Skeletal muscle satellite cell (primary cell): ENCODE data around the gene OSBPL6.
"Not testable (repeated sequence)": the region's sequence is repeated elsewhere in the genome, so short reads cannot be mapped to it uniquely, and the experiment has no call there.

ENCODE experiments used
- H3K27me3 ChIP-seq: 2 replicates; pipeline ENCODE4 v1.7.0; 2013; ENCODE audit warnings: low read length; ENCODE audit not compliant: control insufficient read depth, insufficient read depth
- H3K36me3 ChIP-seq: 2 replicates; pipeline ENCODE4 v1.7.0; 2013; ENCODE audit warnings: mild to moderate bottlenecking, control low read depth, low read length; ENCODE audit not compliant: insufficient read depth
- H3K4me1 ChIP-seq: 2 replicates; pipeline ENCODE4 v1.7.0; 2013; ENCODE audit warnings: low read length; ENCODE audit not compliant: control insufficient read depth, insufficient read depth
- H3K4me2 ChIP-seq: 2 replicates; pipeline ENCODE4 v1.7.0; 2013; ENCODE audit warnings: mild to moderate bottlenecking, low read length
- H3K4me3 ChIP-seq: 2 replicates; pipeline ENCODE4 v1.7.0; 2013; ENCODE audit warnings: low read length
- H3K9ac ChIP-seq: 2 replicates; pipeline ENCODE4 v1.7.0; 2013; ENCODE audit warnings: mild to moderate bottlenecking, low read depth, low read length, moderate library complexity
- H3K9me3 ChIP-seq: replicated peaks from 2 replicates; pipeline ENCODE4 v1.7.0; 2013; ENCODE audit warnings: mild to moderate bottlenecking, control low read depth, low read length

The OSBPL6 gene

DNA sequence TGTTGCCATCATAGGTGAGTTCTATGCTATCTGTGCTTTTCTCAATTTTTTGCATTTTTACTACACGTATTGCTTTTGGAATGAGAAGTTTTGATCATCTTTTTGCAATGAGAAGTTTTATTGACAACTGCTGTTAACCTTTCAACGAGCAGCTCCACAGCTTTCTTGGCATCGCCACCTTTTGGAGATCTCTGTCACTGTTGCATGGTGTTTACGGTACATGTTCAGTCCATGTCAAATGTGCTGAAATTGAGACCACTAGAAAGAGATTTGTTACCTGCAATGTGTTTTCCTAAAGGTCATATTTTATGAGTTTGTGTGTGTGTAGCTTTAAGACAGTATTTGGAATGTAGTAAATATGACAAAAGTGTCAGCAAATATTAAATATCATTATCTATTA lies 120.8 kb downstream of the OSBPL6 start:
- Histone ChIP-seq H3K9me3 (no peaks in the 10 kb centered on the region), H3K36me3 (no peaks in the 10 kb centered on the region), H3K4me3 (no peak overlapping the region), H3K9ac (no peak overlapping the region), H3K4me1 (no peaks in the 10 kb centered on the region), H3K4me2 (no peak overlapping the region), H3K27me3 (no peaks in the 10 kb centered on the region)

DNA sequence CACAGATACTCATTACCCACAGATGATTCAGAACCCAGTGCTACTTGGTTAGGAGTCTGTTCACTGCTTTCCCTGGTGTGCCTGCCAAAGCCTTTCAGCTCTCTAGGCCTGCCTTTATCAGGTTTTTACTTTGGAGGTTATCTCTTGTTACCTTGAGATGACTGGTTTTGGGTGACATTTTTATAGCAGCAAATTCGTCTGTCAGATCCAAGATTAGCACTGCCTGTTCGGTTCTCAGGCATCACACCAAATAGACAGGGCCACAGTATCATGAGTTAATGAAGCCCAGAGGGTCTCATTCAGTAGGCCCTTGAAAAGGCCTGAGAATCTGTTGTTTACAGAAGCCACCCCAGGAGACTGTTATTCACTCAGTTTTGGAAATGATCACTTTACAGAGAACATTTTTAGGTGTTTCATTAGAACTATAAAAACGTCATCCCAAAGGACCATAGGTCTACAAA lies 121.2 kb downstream of the OSBPL6 start:
- Histone ChIP-seq H3K4me2 (no peak overlapping the region), H3K27me3 (no peaks in the 10 kb centered on the region), H3K9ac (no peak overlapping the region), H3K4me1 (no peaks in the 10 kb centered on the region), H3K4me3 (no peak overlapping the region), H3K9me3 (no peaks in the 10 kb centered on the region), H3K36me3 (no peaks in the 10 kb centered on the region)

DNA sequence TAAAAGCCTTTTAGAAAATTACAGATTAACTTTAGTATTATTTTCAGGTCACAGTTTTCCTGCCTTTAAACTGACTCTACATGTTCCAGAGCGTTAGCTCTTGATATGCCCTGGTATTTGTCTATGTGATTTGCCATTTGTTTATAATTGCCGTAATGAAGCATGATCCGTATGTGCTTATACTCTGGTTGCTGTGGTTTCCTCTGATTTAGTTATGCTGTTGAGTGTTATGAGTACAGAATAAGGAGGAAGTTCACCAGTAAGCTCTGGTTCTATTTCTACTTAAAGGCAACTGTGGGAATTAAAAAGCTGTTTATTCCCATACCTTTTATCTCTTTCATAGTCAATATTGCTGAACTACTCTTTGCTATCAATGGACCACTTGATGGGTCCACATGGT lies 123.5 kb downstream of the OSBPL6 start:
- H3K27me3 ChIP-seq, result no peaks in the 10 kb centered on the region
- H3K9ac ChIP-seq, result no peak overlapping the region
- H3K4me2 ChIP-seq, result no peak overlapping the region
- H3K36me3 ChIP-seq, result no peaks in the 10 kb centered on the region
- H3K9me3 ChIP-seq, result no peaks in the 10 kb centered on the region
- H3K4me1 ChIP-seq, result no peaks in the 10 kb centered on the region
- H3K4me3 ChIP-seq, result no peak overlapping the region

DNA sequence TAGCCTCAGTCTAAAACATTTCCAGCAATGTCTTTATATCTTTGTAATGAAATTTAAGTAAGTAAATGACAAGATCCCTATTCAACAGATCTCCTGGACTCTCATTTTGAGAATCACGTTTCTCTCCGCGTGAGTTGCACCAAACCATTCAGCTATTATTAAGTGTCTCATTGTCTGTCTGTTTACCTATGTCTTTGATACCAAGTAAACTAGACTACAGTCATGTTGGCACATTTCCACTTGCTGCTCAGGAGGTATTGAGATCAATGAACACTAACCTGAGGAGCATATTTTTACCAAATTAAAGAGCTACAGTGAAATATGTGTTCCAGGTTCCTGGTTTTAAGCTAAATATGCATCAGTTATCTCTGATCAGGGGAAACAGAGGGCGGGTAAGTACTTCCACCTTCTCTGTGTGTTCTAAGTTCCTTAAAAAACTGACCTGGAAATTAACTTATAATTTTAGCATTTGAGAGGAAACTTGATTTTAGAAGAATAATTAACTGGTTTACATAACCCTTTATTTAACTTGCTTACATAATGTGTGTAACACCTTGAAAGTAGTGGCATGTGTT lies 125.8 kb downstream of the OSBPL6 start:
- no peaks in the 10 kb centered on the region for H3K27me3 ChIP-seq
- H3K9ac ChIP-seq, result no peak overlapping the region
- H3K4me3 ChIP-seq, result no peak overlapping the region
- no peaks in the 10 kb centered on the region for H3K4me1 ChIP-seq
- H3K36me3 ChIP-seq, result no peaks in the 10 kb centered on the region
- H3K4me2 ChIP-seq, result no peak overlapping the region
- H3K9me3 ChIP-seq, result no peaks in the 10 kb centered on the region

DNA sequence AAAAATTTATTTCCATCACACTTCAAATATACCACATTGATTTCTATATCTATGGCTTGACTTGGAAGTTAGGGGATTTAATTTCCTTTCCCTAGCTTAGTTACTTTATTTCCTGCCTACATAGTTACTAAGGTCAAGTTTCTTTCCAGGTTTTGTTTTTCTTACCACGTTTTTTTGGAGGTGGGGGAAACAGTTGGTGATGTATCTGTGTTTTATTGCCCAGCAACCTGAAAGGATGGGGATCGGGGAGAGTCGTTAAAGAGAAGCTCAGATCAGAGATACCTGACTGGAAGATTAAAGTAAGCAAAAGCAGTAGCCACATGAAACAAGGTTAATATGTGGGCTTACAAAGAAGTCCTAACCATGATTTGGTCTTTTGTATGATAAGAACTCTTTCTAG lies 127.8 kb downstream of the OSBPL6 start:
- Histone ChIP-seq H3K36me3 (no peaks in the 10 kb centered on the region), H3K4me1 (peaks cover under 1% of the 10 kb centered on the region), H3K4me3 (no peak overlapping the region), H3K9ac (no peak overlapping the region), H3K4me2 (no peak overlapping the region), H3K9me3 (no peaks in the 10 kb centered on the region), H3K27me3 (no peaks in the 10 kb centered on the region)

DNA sequence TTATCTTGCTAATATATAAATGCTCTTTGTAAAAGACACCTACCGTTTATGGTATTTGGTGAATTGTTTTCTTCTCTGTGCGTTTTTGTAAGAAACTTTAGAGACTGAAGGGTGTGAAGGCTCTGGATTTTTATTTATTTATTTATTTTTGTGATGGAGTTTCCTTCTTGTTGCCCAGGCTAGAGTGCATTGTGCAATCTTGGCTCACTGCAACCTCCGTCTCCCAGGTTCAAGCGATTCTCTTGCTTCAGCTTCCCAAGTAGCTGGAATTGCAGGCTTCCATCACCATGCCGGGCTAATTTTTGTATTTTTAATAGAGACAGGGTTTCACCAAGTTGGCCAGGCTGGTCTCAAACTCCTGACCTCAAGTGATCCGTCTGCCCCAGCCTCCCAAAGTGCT lies 129.0 kb downstream of the OSBPL6 start:
- H3K4me3 ChIP-seq, H3K4me2 ChIP-seq, H3K9me3 ChIP-seq, H3K9ac ChIP-seq, H3K27me3 ChIP-seq, H3K36me3 ChIP-seq: not testable (repeated sequence)
- peaks cover 13% of the 10 kb centered on the region for H3K4me1 ChIP-seq

DNA sequence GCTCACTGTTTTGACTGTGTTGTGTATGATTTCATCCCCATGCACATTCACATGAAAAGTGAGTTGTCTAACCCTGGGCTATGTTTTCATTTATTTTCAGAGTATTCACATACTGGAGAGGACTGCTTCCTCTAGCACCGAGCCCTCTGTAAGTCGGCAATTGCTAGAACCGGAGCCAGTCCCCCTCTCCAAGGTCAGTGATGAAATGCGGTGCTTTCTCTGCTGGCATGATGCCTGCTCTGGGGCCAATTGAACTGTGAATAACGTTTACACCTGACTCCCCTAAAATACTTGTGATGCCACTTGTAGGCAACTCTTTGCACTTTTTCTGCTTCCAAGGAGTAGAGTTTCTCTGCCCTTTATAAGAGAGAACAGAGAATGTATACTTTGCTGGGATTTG lies 129.8 kb downstream of the OSBPL6 start:
- no peaks in the 10 kb centered on the region for H3K27me3 ChIP-seq
- H3K4me3 ChIP-seq, result no peak overlapping the region
- no peaks in the 10 kb centered on the region for H3K36me3 ChIP-seq
- no peak overlapping the region for H3K4me2 ChIP-seq
- H3K9ac ChIP-seq, result no peak overlapping the region
- H3K4me1 ChIP-seq, result peaks cover 16% of the 10 kb centered on the region
- H3K9me3 ChIP-seq, result no peaks in the 10 kb centered on the region

DNA sequence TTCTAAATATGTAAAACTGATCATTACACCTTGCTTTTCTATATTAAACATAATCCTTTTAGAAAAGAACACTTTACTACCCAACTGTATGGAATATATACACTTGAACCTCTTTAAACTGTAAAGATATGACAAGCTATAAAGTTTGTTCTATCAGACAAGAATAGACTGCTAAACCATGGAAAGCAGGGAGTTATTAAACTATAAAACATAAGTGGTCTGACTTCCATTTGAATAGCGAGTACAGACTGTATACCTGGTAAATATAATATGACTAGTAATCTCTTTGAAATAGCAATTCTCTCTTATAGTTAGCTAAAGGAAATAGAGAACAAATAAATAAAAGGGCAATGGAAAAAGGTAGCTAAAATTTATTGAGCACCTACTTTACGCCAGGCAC lies 131.0 kb downstream of the OSBPL6 start:
- H3K4me2 ChIP-seq, result no peak overlapping the region
- H3K36me3 ChIP-seq, result no peaks in the 10 kb centered on the region
- no peak overlapping the region for H3K9ac ChIP-seq
- no peaks in the 10 kb centered on the region for H3K9me3 ChIP-seq
- no peaks in the 10 kb centered on the region for H3K27me3 ChIP-seq
- no peak overlapping the region for H3K4me3 ChIP-seq
- peaks cover 16% of the 10 kb centered on the region for H3K4me1 ChIP-seq

DNA sequence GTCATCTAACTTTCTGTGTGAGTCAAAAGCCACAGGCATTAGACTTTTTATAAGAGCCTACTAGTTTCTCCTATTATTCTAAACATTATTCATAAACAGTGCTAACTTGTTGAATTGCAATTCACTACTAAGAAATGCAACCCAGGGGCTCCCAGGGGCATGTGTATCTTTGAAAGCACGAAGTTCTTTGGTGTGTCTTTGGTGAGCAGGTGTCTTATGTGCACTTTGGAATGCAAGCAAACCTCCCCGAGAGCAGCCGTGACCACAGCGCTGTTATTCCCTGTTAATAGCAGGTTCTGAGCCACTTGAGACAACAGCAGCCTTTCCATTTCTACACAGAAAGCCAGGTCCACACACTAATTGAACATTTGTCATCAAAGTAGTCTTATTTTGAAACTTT lies 133.2 kb downstream of the OSBPL6 start:
- Histone ChIP-seq H3K36me3 (no peaks in the 10 kb centered on the region), H3K4me2 (peak overlapping the region; percentile 33), H3K27me3 (no peaks in the 10 kb centered on the region), H3K4me1 (peaks cover 24% of the 10 kb centered on the region), H3K9ac (peak overlapping the region; percentile 22), H3K9me3 (no peaks in the 10 kb centered on the region), H3K4me3 (no peak overlapping the region)

DNA sequence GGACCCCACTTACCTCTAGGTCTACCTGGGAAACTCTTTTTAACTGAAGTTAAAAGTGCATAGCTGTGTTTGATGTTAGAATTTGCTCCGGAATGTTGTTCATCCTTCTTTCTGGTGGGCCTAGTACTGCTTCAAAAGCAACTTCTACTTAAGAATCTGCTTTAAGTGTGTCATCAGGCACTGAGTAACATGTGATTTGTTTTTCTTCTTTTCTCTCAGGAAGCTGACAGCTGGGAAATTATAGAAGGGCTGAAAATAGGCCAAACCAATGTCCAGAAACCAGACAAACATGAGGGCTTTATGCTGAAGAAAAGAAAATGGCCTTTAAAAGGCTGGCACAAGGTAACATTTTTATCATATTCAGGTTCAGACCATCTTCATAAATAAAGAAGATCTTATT lies 133.7 kb downstream of the OSBPL6 start:
- H3K36me3 ChIP-seq, result no peaks in the 10 kb centered on the region
- peak overlapping the region; percentile 22 for H3K9ac ChIP-seq
- H3K4me3 ChIP-seq, result no peak overlapping the region
- peaks cover 28% of the 10 kb centered on the region for H3K4me1 ChIP-seq
- H3K27me3 ChIP-seq, result no peaks in the 10 kb centered on the region
- H3K4me2 ChIP-seq, result peak overlapping the region; percentile 33
- no peaks in the 10 kb centered on the region for H3K9me3 ChIP-seq

DNA sequence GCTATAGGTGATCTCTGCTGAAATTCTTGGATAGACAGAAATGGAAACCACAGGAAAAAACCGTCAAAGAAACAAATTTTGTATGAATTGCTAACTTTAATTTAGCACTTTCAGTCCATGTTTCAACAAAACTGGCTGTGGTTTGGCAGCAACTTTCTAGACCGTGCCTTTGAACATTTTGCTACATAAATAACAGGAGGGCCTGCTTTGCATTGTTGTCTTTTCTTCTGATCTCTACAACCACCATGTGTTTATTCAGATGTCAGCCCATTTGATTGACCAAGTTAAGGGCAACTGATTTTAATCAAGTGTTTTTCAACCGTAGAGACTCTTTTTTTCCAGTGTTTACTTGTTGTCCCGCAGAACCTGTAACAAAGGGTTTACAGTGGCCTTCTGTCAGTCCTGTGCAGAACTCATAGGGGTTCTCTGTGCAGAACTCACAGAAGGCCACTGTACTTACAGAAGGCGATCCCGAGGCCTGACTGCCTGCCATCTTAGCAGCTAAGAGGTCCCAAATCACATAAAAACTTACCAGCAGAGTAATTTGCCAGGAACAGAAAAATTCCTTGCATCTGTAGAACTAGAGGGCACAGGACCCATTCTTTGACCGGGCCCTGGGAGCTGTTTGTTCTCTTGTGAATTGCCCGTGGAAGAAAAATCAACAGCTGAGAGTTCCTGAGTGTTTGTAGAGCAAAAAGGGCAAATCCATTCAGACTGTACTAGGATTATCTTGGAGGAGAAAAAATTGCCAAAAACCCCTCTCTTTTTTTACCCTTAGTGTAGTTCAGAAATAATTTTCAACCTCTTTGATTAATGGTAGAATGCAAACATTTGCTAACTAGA lies 136.1 kb downstream of the OSBPL6 start:
- H3K9me3 ChIP-seq, result no peaks in the 10 kb centered on the region
- H3K27me3 ChIP-seq, result no peaks in the 10 kb centered on the region
- no peak overlapping the region for H3K9ac ChIP-seq
- H3K4me2 ChIP-seq, result no peak overlapping the region
- no peaks in the 10 kb centered on the region for H3K36me3 ChIP-seq
- H3K4me3 ChIP-seq, result no peak overlapping the region
- H3K4me1 ChIP-seq, result peaks cover 28% of the 10 kb centered on the region
